Activated CD4-positive, alpha-beta T cell treated with anti-CD3 and anti-CD28 coated beads for 48 hours (primary cell): ENCODE data around the gene ERBB4.
"Not testable (repeated sequence)": the region's sequence is repeated elsewhere in the genome, so short reads cannot be mapped to it uniquely, and the experiment has no call there.

Experiments used
- DNase-seq: peaks from one replicate; pipeline ENCODE4 v3.0.0-alpha.2; 2020

Gene ERBB4

GRCh38 chr2:211766689-211767088 lies 771.9 kb downstream of the ERBB4 start:
- DNase-seq = no peak

DNA sequence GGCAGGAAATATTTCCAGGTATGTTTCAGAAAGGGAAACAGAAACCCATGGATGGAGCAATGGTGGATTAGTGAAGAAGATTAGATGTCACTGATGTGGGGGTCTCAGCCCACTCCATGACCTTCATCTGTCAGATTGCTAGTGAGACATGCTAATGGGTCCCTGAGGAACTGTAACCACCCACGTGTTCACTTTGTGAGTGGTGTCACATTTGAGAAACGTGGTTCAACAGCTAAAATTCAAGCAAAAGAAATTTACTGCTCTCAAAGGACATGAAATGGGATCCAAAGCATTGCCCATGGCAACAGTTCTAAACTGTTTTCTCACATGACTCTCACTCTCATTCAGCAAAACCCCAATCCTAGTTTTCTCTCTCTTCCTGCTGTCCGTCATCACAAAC lies 776.1 kb downstream of the ERBB4 start:
- no peak for DNase-seq

- no peak for DNase-seq
These were observed 778.5 kb downstream of the ERBB4 start for GRCh38 chr2:211760103-211760502.

- no peak for DNase-seq
These were observed 782.3 kb downstream of the ERBB4 start for GRCh38 chr2:211756266-211756665.

GRCh38 chr2:211755187-211755586 lies 783.4 kb downstream of the ERBB4 start:
- DNase-seq = no peak

DNA sequence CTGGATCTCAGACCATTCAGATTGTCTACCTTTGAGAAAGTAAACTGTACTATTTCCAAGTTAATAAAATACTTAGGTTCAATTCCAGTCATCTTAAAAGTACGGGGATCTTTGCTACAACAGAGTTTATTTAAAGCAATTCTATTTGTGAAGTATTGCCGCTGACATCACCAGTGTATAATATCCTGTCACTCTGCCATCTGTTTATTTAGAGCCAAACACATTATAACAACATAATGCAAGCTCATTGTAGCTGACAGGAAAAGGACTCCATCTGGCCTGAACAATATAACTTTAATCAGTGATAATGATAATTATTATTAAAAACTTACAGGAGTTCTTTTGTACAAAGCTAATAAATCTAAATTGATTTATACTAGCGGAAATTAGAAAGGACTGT lies 786.8 kb downstream of the ERBB4 start:
- no peak for DNase-seq

GRCh38 chr2:211748339-211748738 lies 790.3 kb downstream of the ERBB4 start:
- DNase-seq = no peak

GRCh38 chr2:211745295-211746097 lies 793.1 kb downstream of the ERBB4 start:
- peak; percentile 39 for DNase-seq

DNA sequence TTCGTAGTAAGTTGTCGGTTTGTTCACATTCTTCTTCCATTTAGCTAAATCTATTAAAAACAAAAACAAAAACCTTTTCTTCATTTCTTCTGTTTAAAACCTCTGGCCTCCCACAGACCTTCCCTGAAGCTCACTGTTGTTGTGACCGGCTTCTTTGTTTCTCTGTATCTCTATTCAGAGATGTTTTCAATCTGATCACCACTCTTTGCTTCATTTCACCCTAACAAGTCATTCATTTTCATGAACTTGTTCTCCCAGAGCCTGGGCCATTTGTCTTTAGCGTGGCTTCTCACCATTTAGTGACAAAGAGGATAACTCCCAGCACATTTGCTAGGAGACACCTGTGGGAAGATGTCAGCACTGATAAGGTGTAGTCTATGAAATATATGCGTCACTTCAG lies 794.2 kb downstream of the ERBB4 start:
- DNase-seq = no peak

GRCh38 chr2:211741966-211742365 lies 796.6 kb downstream of the ERBB4 start:
- no peak for DNase-seq

GRCh38 chr2:211737282-211737681 lies 801.3 kb downstream of the ERBB4 start:
- DNase-seq = no peak

GRCh38 chr2:211730215-211730614 lies 808.4 kb downstream of the ERBB4 start:
- no peak for DNase-seq

DNA sequence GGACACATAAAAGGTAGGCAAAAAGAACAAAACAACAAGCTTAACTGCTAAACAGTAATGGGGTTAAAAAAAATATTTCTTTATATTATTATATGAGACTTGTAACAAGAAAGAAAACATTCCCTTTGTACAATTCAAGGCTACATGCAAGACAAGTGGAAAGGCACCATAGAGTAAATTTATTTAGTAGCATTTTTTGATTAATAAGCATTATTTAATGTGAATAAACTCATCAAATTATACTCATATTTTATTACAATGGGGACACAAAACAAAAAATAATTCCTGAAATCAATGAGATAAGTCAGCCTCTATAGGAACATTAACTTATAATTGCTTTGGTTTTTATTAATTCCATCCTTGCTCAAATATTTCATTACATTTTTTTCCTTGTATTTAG lies 809.2 kb downstream of the ERBB4 start:
- no peak for DNase-seq

GRCh38 chr2:211724933-211725332 lies 813.7 kb downstream of the ERBB4 start:
- no peak for DNase-seq

DNA sequence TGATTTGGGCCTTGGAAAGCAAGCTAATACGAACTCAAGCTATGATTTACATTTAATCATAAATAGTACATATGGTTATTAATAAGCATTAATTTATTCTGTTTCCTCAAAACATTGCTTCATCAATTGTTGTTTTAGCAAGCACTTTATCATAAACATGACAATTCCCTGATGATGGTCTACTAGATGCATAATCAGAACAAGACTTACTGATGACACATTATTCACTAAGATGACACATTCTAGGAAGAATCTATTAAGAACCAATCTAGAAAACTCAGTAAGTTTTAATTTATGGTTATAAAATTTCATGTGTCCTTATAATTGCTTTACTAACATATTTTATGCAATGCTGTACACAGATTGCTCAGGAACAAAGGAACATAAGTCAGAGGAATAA lies 815.2 kb downstream of the ERBB4 start:
- DNase-seq = no peak

DNA sequence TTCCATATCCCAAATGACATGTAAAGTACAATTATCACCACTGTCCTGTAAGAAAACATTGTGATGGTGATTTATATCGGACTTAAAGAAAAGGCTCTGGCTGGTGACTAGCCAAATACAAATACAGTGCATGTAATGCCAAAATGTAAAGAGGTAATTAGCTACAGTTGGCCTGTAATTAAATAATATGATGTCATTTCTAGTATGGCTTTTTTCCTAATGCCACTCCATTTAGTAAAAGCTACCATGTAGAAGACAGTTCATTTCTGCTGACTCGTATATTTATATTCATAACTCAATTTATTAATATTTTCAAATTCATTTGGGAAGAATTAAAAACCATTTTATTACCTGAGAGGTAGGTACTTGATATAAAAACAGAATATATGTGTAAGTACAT lies 815.7 kb downstream of the ERBB4 start:
- DNase-seq = no peak

- not testable (repeated sequence) for DNase-seq
These were observed 816.7 kb downstream of the ERBB4 start for GRCh38 chr2:211721874-211722273.

- DNase-seq = no peak
These were observed 829.2 kb downstream of the ERBB4 start for GRCh38 chr2:211709389-211709788.

DNA sequence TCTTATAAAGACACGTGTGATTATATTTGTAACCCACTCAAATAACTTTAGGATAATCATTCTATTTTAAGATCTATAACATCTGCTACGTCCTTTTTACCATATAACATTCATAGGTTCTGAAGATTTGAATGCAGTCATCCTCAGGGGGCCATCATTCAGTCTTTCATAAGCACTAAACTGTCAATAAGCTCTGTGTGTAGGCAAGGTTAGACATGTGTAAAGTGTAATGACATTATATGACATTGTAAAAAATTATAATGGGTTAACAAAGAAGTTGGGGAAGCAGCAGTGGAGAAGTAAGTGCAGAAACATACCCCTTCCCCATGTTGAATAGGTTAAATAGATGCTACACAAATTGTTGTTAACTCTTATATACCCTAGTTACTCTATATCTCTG lies 845.9 kb downstream of the ERBB4 start:
- no peak for DNase-seq

- DNase-seq = no peak
These were observed 847.9 kb downstream of the ERBB4 start for GRCh38 chr2:211690736-211691135.

DNA sequence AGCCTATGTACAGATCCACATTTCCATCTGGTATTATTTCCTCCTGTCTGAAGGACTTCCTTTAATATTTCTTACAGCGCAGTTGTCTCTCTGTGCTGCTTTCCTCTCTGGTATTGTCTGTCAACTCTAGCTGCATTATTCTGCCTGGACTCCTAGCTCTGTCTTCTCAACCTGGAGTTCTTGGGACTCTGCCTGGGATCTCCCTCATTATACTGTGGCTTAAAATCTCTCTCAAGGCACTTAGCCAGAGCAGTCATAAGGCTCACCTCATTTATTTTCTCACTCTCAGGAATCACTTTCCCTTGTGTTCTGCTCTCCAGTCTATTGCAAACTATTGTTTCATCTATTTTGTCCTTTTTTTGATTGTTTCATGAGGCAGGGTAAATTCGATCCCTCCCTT lies 850.4 kb downstream of the ERBB4 start:
- DNase-seq = no peak

DNA sequence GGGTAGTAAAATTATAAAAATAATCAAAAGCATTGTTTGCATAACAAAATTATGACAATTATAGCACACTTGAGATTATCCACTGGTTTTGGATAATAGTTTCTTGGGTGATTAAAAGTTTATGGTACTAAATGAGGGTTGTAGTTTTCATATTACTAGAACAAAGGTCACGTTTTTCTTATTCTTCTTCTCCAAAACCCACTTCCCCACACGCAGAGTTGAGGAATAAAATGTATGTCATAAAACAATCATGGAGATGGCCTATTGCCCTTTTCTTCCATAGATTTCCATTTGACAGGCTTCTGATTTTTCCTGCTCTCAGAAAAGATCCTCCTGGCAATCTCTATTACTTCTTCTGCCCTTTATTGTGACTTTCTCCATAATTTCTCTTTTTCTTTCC lies 863.9 kb downstream of the ERBB4 start:
- no peak for DNase-seq

- no peak for DNase-seq
These were observed 865.3 kb downstream of the ERBB4 start for GRCh38 chr2:211673133-211673905.

DNA sequence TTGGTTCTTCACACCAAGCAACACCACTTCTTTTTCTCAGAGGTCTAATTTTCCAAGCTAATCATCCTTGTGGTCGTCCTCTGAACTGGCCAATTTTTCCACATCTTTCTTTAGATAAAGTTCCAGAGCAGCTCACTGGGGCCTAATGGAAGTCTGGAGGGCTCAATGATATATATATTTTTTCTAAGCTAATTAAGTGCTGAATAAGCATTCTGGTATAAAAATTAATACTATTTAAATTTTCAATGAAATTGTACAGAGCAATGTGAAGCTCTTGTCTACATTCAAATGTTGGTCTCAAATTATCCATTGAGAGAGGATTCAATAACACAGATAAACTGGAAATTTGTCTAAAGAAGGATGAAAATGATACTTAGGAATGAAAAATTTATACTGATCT lies 866.6 kb downstream of the ERBB4 start:
- no peak for DNase-seq
